ENCODE measurements around the gene NFKB1.

The NFKB1 gene

DNA sequence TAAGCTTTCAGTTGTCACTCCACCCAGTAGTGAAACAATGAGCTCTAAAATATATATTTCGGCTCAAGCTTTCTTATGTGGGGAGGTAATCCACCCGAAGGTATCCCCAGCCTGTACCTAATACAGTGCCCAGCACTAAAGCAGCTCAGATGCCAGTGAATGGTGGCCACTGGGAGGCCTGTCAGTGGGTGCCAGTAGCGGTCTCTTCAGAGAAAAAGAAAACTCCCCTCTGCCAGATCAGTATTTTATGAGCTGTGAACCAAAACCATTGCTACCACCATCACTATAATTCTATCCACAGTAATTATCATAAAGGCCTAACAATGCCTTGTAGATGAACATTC, 835 bp upstream of the NFKB1 start:
- no peak for DNase-seq (ENCODE audit: low read depth)

DNA sequence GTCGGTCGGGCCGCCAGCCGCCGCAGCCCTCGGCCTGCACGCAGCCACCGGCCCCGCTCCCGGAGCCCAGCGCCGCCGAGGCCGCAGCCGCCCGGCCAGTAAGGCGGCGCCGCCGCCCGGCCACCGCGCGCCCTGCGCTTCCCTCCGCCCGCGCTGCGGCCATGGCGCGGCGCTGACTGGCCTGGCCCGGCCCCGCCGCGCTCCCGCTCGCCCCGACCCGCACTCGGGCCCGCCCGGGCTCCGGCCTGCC, 213 bp downstream of the NFKB1 start:
- no peak for DNase-seq (ENCODE audit: low read depth)

DNA sequence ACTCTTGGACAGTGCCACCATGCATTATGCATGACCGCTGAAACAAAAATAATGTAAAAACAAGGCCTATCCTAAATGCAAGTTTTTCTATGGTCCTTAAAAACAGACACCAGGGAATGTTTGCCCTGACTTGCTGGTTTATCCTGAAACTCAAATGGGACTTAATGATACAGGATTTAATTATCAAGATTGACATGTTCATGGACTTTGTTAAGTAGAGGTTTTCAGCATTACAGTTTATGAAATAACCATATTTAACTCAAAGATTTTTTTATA, 1.3 kb downstream of the NFKB1 start:
- DNase-seq (ENCODE audit: low read depth): no peak

DNA sequence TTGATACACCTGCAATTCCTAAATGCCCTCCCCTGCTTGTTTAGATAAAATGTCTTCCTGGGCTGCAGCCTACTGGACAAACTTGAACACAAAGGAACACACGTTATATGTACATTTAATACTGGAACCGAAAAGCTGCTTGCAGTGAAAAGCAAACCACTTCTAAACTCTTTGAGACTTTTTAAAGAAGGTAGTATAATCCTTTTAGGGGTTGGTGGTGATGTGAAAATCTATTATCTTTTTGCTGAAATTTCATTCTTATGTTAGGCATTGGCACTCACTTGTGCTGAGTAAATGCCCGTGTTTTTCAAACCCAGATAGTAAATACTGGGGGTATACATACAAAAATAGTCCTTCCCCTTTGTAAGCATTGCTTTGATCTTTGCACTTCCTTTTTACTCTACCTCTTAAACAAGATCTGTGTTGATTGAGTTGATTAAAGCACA, 2.2 kb downstream of the NFKB1 start:
- DNase-seq (ENCODE audit: low read depth): no peak

DNA sequence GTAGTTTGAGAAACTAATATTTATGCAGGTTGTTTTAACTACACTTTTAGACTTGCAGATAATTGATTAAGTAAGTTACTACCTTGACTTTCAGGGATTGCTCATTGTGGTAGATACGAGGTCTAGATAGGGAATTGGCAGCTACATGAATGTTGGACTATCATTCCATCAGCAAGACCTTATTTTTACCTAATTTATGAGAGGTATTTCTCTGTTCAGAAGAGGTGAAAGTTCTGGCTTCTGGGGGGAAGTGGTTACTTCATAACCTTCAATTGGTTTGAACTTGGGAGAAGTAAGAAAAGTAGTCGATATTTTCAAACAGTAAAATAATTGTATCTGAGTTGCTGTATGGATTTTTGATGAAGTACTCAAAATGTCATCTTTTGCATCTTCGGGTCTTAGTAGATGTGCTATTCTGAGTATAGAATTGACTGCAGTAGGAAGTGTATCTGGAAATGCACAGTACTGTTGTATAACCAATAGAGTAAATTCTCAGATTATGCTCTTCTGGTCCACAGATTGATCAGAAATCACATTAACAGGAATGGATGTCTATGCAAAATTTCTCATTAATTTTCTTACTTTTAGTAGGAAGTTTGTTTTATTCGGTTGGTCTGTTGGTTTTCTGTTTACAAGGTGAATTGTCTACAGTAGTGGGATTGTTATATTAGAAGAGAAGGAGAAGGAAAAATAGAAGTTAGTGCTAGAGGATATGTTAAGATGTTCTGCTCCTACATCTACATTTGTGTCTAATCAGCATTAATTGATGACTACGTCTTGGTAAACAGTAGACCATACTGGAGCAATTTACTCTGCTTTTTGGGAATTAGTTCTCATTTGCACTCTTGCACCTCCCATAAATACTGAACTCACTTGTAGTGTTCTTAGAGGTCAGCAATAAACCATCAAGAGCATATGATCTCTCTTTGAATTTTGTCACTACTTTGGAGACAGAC, 3.0 kb downstream of the NFKB1 start:
- DNase-seq (ENCODE audit: low read depth): no peak

DNA sequence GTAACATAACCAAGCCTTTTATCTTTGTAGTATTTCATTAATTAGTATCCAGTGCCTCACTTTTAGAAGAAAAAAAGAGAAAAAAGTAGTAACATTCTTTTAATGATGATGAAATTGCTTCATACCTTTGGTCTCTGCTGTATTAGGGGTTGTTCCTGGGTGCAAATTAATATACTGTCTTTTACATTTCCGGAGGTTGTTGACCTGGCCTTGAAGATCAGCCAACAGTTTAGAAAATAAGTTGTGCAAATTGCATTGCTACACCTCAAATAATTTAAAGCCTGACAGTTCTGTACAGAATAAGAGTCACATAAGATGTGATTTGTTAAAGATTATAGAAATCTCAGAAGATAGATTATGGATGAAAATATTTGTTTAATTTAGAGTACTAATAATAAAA, 3.8 kb downstream of the NFKB1 start:
- no peak for DNase-seq (ENCODE audit: low read depth)

DNA sequence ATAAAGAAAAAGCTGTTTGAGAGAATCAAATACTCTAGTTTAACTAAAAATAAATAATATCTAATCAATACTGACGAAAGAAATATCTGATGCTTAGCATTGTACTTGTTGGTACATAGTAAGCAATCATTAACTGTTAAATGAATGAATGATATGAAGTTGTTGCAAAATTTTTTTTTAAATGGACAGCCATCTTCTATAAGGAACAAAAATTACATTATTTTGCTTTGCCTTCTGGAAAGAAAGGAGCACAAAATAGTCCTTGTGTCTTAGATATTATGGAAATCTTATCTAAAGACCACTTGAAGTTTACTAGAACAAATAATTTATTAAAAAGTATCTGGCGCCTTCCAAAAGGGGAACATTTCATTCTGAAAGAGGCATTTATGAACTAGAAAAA, 4.5 kb downstream of the NFKB1 start:
- DNase-seq (ENCODE audit: low read depth): no peak

DNA sequence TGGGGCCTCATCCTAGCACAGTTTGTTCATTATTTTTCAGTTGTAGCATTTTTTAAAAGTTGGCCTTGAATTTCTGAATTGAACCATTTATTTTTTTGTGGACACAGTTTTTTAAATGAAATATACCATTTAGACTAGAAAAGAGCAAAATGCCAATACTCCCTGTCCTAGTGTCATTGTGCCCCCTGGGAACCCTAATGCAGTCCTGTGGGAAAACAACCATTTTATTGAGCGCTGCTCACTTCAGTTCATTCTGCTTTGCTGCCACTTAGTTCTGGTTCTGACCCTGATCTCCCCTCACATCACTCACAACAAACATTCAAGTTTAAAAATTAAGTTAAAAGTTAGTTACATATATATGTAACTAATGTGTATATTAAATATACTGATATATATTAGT, 5.4 kb downstream of the NFKB1 start:
- DNase-seq (ENCODE audit: low read depth): no peak

DNA sequence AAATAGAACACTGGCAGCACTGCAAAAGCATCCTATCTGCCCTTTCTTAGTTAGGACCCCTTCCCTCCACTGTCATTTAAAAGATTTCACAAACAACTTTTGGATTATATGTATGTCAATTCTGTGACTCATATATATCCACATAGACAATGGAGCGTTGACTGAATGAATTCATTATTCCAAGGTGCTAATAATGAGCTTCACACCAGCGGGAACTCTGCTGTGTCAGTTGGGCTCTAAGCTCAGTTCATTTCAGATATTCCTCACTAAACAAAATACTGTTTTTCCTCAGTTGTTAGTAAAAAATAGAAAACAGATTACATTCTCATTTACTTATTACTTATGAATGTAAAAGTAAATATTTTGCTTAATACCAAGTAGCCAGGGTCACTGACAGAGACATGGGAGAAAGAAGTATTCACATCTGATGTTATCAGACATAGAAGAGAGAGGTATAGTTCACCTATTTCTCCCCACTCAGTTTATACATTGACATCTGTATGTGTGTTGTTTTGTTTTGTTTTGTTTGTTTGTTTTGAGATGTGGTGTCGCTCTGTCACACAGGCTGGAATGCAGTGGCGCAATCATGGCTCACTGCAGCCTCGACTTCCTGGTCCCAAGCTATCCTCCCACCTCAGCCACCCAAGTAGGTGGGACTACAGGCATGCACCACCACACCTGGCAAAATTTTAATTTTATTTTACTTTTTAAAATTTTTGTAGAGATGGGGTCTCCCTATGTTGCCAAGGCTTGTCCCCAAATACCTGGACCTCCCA, 10.9 kb downstream of the NFKB1 start:
- DNase-seq (ENCODE audit: low read depth): no peak

DNA sequence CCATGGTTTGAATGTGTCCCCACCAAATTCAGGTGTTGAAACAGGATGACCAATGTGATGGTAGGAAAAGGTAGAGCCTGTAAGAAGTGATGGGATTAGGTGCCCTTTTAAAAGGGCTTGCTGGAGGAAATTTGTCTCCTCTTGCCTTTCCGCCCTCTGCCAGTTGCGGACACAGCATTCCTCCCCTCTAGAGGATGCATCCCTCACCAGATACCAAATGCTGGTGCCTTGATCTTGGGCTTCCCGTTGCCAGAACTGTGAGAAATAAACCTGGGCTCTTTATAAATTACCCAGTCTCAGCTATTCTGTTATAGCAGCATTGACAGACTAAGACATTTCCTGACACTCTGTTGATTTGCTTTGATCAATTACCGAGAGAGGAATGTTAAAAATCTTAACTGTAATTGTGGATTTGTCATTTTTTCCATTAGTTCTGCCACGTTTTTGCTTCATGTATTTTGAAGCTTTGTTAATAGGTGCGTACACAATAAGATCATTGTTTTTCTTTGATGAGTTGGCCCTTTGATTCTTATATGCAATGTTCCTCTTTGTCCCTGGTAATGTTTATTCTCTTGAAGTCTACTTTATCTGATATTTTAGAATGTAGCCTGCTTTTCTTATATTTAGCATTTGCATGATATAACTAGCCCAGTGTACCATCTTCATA, 13.3 kb downstream of the NFKB1 start:
- no peak for DNase-seq (ENCODE audit: low read depth)

DNA sequence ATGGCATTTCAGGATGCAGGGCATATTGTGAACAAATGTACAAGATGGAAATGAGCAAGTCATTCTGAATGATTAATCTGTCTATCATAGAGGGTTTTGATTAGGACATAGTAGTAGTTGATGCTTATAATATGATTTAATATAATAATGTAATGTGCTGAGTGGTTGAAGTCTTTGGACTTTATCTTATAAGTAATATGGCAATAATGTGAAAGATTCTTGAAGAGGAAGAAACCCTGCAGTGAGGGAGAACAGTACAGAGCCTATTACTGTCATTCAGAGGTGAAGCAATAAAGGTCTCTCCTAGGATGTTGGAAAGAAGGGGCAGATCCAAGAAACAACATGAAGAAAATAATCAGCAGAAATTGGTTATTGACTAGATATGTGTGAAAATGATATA, 16.6 kb downstream of the NFKB1 start:
- DNase-seq (ENCODE audit: low read depth): no peak

DNA sequence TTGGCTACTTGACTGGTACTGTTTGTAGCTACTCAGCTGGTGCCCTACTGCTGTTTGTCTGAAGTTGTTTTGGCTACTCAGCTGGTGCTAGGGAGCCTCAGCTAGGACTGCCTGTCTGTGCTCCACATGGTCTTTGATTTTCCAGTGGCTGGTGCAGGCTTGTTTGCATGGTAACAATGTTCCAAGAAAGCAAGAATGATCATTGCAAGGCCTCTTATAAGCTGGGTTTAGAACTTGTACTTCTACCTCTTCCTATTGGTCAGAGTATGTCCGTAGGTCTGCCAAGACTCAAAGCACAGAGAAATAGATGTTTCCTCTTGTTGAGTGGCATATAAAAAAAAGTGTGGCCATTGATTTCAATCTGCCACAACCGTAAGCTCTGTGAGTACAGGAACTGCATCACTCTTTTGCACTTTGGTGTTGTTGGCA, 17.6 kb downstream of the NFKB1 start:
- no peak for DNase-seq (ENCODE audit: low read depth)

DNA sequence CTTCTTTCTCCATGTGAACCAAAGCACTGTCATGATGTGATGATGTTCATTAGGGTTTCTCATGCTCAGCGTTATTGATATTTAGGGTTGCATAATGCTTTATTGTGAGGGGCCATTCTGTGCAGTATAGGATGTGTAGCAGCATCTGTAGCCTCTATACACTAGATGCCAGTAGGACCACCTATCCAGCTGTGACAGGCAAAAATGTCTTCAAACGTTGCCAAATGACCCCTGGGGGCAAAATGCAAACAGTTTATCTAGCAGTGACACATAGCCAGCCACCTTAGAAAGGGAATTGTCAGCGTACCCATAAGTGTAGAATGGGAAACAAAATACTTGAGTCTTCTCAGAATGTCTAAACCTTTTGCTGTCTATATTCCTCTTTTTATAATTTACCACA, 18.8 kb downstream of the NFKB1 start:
- DNase-seq (ENCODE audit: low read depth): no peak

DNA sequence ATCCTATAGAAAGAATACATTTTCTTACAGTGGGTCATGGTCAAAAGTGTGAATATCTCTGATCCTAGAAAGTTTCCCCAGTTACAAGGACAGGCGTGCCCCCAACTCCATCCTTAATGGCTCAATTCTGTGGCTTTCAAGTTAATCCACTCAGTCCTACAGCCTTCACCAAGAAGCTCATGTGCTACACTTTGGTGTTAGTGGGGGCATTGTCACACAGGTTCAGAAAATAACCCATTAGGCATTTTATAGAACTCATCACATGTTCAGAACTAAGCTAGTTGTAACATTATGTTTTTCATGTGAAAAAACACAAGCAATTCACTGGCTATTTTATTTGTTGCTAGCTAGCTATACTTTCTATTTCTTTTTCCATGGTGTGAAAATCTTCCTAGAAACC, 20.4 kb downstream of the NFKB1 start:
- no peak for DNase-seq (ENCODE audit: low read depth)

DNA sequence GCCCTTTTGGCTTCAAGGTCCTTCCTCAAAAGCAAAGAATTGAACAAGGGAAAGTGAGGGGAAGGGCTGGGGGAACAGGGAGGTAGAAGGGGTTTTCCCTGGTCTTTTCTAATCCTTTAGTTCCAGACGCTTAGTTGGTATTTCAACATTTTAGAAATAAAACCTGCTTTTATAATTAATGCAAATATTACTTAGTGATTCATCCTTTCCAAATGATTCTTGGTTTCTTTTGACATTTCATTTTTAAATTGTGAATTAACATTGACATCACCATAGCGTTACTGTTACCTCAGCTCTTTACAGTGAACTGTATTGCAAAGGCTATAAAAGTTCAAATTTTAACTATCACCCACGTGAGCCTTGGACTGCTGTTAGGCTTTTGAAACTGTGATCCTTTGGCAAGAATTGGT, 20.9 kb downstream of the NFKB1 start:
- DNase-seq (ENCODE audit: low read depth): no peak

DNA sequence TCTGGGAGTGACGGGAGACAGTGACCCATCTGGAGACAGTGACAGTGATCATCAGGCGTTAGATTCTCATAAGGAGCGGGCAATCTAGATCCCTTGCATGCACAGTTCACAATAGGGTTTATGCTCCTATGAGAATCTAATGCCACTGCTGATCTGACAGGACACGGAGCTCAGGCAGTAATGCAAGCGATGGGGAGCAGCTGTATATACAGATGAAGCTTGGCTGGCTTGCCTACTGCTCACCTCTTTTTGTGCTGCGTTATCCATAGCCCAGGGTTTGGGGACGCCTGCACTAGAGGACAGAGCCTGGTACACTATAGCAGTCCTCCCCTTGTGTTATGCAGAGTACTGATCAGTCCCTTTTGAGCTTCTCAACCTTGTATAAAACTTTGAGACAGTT, 23.5 kb downstream of the NFKB1 start:
- no peak for DNase-seq (ENCODE audit: low read depth)

DNA sequence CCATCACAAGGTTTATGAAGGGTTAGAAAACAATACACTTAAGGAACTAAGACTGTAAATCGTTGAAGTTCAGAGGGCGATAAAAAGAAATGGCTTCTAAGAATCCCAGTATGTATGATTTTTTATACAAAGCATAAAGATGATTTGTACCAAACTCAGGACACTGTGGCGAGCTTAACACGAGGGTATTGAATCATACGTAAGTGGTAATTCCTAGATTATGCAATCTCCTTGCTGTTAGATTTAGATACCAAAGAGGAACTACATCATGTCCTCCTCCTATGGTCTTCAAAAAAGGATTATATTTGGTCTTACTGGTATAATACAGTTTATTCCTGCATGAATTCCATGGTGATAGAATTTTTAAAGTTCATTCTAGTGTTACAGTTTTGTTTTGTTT, 23.9 kb downstream of the NFKB1 start:
- DNase-seq (ENCODE audit: low read depth): no peak

DNA sequence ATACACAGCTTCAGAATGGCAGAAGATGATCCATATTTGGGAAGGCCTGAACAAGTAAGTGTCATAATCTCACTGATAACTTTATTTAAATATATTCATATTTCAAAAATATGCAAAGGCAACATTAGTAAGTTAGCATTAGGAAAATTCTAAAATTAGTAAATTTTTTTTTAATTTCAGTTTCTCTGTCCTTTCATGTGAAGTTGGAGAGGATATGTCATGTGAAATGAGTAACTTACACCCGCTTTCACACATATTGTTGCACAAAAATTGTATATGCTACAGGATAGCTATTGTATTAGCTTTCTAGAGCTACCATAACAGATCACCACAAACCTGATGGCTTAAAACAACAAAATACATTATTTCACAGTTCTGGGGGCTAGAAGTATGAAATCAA, 24.3 kb downstream of the NFKB1 start:
- DNase-seq (ENCODE audit: low read depth): no peak

DNA sequence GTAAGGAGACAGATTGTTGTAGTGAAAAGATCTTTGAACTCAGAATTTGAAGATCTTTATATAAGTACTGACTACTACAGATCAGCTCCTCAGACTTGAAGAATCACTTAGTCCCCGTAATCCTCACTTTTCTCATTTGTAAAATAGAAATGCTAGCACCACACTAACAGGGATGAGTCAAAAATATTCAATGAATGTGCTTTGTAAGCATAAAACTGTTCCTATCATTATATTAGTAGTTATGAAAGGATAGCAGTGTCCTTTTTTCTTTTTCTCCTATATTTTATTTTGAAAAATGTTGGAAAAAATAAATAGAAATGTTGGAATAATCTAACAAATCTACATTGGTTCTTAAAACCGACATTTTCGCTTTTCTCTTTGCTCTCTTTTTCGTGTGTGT, 25.4 kb downstream of the NFKB1 start:
- DNase-seq (ENCODE audit: low read depth): no peak

DNA sequence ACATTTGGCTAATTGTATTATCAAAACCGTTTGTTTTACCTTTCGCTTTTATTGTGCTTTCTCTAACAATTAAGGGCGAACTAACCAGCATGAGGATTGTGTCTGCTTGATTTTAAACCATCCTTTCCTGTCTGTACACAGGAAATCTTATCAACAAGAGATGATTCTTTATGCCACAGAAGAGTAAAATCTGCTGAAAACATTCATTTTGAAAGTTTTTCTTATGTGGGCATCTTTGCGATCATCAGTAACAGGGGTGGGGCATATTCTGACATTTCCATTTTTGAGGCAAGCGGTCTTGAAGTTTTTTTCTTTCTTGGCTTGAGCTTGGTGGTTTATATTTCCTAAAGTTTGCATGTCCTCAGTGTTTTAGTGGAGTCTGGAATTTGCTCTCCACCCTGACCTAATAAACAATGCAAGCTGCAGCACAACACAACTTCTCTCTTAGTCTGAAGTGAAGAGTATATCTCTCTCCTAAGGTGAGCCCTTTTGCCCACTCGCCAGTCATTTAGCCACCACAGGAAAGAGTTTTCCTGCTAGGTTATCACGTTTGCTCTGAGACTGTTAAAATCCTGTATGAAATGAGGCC, 26.6 kb downstream of the NFKB1 start:
- DNase-seq (ENCODE audit: low read depth): no peak

DNA sequence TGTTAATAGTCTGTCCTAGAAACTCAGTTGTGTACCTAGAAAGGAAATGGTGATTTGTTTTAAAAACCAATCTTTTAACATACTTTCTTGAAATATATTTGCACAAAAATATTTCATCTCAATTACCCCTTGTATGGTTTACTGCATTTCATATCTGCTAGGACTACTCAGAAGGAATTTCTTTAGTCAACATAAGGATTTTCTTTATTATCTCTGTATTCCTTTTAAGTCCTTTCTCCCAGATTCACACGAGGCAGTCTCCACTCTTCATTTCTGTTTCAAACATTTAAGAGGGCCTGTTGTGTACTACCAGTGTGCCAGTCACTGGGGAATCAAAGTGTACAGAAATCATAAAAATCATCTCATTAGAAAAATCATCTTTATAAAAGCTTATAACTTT, 28.8 kb downstream of the NFKB1 start:
- DNase-seq (ENCODE audit: low read depth): no peak

DNA sequence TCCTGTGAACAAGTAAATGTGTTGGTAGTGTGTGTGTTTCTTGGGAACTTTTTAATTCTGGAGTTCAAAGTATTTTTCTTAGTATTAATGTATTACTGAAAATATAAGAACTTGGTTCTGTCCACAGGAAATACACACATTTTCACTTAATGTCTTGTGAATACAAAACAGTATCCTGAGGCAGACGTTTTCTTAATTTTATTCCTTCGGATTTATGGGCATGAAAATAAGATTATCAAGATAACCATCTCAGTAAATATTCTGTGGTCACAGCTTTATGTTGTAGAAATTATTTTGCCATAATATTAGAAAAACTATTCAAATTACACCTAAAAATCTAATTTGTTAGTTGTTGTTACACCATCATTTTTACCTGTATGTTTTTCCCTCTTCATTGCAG, 29.8 kb downstream of the NFKB1 start:
- DNase-seq (ENCODE audit: low read depth): no peak

DNA sequence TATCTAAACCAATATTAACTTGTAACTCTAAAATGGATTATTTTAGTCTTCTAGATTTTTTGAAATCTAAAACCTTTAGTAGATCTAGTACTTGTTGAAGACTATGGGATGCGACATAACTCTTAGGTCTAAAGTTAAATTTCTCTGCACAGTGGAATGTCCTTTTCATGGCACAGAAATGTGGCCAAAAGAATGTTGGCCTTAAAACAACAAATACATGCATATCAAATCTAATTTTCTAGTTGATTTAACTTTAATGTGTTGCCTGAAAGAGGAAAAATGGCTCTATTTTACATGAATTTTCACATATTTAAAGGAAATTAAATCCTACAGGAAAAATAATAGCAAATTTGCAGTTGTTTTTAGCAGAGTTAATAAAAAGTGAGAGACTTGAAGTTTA, 30.3 kb downstream of the NFKB1 start:
- DNase-seq (ENCODE audit: low read depth): no peak

Measured in GM04503 (cell line).